Activated naive CD8-positive, alpha-beta T cell treated with anti-CD3 and anti-CD28 coated beads, Interleukin-2, amount 50 U/mL, for 16 hours (primary cell): ENCODE measurements around the gene EME2.
A peak's percentile ranks its signal among the peaks of the same experiment; 100 is the strongest.

Experiments
- DNase-seq: peaks from one replicate; pipeline ENCODE4 v3.0.0-alpha.2; 2020; ENCODE audit warnings: low read depth, low spot score

The EME2 gene

DNA sequence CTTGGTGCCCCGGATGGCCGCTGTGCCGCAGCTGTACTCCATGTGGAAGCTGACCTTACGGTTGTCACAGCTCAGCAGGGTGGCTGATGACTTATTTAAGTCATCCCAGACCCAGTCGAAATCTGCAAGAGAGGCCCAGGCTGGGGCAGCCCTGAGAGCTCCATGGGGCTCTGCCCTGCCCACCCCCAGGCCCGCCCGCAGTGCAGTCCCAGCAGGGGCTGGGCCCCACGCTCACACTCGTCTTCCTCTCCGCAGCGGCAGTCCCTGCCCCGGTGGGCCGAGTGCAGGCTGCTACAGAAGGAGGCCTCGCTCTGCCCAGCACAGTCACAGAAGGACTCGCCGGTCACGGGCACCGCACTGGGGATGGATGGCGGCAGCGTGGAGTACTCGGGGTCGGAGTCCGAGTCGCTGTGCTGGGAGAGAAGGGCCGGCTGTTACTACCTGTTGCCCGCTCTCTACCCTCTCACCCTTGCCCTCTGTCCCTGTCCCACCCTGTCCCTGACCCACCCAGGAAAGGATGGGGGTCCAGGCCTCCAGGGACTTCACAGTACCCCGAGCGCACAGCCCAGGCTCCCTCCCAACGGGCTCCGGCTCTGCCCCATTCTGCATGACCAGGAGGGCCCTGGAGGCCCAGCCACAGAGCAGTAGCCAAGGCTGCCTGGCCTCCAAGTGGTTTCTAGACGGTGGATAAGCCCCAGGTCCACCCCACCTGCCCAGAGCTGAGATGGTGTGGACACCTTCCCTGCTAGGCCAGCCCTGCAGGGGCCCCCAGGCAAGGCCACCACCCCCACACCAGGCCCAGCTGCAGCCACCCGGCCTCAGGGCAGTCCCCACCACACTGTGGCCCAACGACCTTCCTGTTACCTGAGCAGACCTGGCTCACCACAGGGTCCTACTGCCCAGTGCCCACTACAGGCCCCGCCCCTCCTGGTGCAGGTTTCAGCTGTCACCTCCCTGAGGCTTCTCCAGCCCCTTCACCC lies 5.9 kb downstream of the EME2 start:
- no peak for DNase-seq

GRCh38 chr16:1779234-1779701 lies 6.7 kb downstream of the EME2 start:
- no peak for DNase-seq

- no peak for DNase-seq
Observed at GRCh38 chr16:1779741-1780676, 7.4 kb downstream of the EME2 start.

- DNase-seq: no peak
Observed at GRCh38 chr16:1780677-1781072, 8.1 kb downstream of the EME2 start.

DNA sequence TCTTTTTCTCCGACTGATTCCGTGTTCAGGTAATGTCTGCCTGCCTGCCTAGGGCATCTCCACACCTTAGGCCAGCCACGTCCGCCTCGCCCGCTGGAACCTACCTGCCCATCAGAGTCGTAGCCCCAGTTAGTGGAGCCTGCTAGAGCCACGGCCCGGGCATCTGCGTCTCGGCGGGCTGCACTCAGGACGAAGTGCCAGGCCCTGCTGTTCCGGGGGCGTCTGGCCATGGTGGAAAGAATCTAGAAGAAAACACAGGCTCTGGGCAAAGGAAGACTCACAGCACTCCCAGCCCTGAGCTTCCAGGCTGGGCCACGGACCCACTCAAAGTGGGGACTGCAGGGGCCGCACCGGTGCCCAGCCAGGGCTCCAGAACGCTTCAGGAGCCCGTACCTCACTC lies 8.6 kb downstream of the EME2 start:
- no peak for DNase-seq

DNA sequence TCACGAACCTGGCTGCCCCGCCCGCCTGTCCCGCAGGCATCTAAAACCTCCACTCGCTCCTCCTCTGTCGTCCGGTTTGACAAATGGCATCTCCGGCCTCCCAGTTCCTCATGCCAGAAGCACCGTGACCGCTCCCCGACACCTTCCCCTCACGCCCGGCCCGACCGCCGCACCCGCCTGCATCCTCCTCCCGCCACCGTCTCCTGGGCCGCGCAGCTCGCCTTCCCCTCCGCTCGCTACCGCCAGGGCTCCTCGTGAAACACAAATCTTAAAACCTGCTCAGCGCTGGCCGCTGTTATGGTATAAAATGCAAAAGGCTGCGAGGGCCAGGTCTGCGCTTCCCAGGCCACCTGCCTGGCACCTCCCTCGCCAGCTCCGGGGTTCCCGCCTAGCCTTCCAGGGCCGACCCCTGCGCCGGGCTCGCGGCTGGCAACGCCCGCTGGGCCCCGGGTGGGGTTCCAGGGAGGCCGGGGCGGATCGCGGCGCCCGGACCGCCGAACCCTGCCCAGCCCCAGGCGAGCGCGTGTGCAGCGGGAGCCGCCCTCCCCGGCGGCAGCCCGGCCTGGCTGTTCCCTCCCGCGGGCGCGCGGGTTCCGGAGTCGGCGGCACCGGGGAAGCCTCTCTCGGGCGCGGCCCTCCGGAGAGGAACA lies 9.3 kb downstream of the EME2 start:
- DNase-seq: no peak

DNA sequence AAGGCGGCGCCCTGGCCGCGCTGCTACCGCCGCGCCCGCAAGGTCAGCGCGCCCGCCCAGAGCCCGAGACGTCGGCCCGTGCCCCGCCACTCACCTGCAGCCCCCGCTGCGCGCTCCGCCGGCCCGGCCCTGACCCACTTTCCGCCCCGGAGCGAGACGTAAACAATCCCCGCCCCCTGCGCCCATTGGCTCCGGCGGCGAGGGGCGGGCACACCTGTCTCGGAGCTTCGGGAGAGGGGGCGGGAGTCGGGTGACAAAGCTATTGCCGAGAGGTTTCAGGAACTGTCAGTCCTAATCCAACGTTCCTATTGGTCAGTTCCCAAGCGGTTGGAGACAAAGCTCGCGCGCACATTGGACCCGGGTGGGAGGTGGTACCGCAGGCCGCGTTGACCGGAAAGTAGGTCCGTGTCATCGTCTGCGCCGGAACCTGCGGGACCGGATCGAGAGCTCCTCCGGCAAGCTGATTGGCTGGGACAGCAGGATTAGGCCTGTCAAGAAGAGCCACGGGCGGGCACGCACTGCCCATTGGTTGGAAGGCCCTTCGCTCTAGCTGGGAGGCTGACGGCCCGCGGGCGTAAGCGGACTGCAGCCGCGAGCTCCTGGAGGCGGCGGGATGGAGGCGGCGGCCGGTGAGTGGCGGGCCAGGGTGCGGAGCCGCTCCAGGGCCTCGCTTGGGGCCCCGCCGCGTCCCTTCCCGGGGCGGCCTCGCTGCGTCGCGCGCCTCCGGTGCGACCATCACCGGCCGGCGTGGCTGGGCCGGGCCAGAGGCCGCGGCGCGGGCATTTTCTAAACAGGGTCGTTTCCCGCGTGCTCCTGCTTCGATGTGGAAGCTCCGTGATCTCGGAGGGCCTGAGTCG lies 10.0 kb downstream of the EME2 start, which contains the start of the genes NUBP2 and SPSB3:
NUBP2 (plus strand) TSS at position 553 of the 857 bp plus-strand sequence; CDS start at position 614, 61 bp downstream.
SPSB3 (minus strand) TSS at position 164 of the 857 bp plus-strand sequence. CDS start 1,088 bp downstream, outside the sequence.
- peak; percentile 95 for DNase-seq

DNA sequence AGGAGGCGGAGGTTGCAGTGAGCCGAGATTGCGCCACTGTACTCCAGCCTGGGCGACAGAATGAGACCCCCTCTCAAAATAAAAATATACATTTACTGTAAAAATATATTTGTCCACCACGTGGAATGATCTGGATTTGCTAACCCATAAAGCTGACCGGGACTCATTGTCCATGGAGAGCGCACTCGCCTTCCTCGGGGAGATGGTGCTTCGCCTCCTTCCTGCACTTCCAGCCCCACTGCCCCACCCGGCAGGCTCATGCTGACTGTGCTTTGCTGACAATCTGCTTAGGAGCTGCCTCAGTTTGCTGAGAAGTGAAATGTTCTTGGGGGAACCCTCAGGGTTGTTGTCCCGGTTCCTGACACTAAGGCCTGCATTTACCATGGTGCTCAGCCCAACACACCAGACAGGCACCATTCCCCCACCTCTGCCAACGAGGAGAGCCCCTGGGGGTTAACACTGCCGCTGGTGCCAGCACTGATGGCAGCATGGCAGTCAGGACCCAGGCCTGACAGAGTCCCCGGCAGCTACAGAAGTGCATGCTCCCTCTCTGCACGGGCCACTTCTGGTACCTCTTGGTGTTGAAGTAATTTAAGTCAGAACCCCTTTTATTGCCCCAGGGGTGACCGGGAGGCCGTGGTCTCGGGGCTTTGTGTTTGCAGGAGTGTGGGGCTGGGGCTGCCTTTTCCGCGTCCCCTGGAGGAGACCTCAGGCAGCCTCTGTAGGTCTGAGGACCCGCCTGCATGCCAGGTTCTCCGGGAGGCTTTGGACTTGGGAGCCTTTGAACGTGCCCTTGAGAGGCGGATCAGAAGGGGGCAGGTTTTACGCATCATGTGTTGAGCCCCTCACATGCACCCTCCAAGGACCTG lies 12.6 kb downstream of the EME2 start:
- no peak for DNase-seq

DNA sequence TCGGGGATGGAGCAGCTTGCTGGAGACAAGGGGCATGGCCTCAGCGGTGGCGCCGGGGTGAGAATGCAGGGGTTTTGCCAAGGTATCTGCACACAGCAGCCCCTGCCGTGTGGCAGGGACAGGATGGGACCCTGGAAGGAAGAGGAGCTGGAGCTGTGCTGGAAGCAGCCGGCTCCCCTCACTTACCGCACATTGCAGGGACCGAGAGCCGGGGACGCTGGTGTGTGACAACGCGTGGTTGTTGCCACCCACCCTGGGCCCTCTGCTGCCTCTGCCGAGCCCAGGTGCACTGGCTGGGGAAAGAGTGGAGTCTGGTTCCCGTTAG lies 13.2 kb downstream of the EME2 start:
- DNase-seq: no peak

DNA sequence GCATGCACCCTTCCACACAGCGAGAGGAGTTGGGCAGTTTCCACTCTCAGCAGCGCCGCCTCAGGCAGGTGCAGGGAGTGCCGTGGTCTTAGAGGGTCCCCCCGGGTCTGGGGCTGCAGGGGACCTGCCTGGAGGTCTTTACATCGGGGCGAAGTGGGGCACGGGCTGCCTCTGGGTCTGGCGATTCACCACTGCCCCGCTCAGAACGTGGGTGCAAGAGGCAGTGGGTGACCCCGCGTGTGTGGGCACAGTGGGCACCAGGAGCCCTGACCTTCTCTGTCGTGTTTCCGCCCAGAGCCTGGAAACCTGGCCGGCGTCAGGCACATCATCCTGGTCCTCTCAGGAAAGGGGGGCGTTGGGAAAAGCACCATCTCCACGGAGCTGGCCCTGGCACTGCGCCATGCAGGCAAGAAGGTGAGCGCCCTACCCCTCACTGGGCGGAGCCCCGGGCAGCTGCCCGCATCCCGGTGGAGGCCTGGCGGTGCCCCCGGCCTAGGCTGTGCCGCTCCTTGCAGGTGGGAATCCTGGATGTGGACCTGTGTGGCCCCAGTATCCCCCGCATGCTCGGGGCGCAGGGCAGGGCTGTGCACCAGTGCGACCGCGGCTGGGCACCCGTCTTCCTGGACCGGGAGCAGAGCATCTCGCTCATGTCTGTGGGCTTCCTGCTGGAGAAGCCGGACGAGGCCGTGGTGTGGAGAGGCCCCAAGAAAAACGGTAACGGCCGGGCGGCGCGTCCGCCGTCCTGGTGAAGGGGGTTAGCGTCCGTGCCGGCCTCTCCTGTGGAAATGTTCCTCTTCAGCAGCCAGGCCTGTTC lies 13.8 kb downstream of the EME2 start:
- DNase-seq: no peak

DNA sequence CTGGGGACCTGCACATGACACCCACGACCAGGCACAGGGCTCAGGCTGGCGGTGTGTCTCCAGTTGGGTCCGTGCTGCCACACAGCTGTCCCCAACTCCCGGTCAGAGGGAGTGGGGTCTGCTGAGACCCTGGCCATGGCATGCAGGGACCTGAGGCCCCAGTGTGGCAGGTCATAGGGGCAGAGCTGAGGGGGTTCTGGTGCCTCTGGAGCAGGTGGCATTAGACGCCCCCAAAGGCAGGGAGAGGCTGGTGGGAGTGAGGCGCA lies 14.4 kb downstream of the EME2 start:
- DNase-seq: no peak

GRCh38 chr16:1787322-1788094 lies 14.9 kb downstream of the EME2 start:
- no peak for DNase-seq

DNA sequence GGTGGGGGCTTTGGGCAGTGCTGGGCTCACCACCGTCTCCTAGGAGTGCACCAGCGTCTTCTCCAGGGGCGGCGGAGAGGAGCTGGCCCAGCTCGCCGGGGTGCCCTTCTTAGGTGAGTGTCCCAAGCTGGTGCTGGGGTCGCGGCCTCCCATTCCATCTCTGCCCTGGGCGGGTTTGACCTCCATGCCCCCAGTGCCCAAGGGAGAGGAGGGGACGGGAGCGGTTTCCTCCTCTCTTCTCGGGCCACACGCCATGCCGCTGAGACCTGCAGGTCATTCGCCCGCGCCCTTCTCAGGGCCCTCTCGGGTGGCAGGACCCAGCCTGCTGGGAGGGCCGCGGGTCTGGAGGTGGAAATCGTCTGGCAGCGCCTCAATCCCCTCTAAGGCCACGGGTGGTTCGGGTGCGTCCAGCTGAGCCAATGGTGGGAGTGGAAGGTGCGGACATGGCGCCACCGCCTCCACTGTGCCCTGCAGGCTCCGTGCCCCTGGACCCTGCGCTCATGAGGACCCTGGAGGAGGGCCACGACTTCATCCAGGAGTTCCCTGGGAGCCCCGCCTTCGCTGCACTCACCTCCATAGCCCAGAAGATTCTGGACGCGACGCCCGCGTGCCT lies 15.6 kb downstream of the EME2 start:
- no peak for DNase-seq

GRCh38 chr16:1788708-1789100 lies 16.1 kb downstream of the EME2 start:
- no peak for DNase-seq

GRCh38 chr16:1789643-1790045 lies 17.0 kb downstream of the EME2 start:
- no peak for DNase-seq

DNA sequence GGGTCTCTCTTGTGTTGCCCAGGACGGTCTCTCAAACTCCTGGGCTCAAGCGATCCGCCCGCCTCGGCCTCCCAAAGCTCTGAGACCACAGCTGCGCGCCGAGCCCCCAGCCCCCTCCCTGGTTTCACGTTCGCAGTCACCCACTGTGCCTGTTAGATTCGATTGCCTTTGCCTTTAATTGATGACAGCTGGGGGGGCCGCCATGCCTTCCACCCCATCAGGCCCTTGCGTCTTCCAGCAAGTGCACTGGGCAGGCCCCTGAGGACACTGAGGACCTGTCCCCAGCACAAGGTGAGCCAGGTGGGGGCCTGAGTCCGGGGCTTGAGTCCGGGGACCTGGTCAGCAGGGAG lies 17.6 kb downstream of the EME2 start:
- DNase-seq: no peak

GRCh38 chr16:1790611-1791255 lies 18.1 kb downstream of the EME2 start:
- DNase-seq: no peak
